NOMO-1 treated with dmso at 0.1 percent for 144 hours (cell line): ENCODE data around the gene GNG13.
"Not testable (repeated sequence)": the region's sequence is repeated elsewhere in the genome, so short reads cannot be mapped to it uniquely, and the experiment has no call there.

Experiments
- DNase-seq: peaks from one replicate; lab custom pipeline; 2025; ENCODE audit not compliant: unreplicated experiment; lab: John Stamatoyannopoulos, UW

Gene GNG13

DNA sequence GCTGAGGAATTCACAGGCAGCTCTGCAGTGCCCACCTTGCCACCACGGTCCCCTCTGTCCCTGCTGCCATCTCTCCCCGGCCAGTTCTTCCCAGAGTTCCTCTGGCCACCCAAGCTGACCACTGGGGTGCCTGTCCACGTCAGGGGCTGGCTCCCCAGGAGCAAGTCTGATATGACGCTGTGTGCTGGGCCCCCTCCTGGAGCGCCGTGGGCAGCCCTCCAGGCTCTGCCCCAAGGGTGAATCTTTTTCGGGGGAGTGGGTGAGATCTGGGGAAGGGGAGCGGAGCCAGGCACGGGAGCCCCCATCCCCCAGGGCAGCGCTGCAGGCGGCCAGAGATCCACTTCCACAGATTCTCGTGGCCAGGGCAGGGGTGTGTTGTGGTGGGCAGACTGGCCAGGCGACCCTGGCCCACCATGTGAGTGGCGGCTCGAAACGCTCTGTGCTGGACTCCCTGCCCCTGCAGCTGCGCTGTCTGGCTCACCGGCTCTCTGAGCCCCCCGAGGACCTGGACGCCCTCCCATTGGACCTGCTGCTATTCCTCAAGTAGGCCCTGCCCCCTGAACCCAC, 36.3 kb downstream of the GNG13 start:
- no peak for DNase-seq

DNA sequence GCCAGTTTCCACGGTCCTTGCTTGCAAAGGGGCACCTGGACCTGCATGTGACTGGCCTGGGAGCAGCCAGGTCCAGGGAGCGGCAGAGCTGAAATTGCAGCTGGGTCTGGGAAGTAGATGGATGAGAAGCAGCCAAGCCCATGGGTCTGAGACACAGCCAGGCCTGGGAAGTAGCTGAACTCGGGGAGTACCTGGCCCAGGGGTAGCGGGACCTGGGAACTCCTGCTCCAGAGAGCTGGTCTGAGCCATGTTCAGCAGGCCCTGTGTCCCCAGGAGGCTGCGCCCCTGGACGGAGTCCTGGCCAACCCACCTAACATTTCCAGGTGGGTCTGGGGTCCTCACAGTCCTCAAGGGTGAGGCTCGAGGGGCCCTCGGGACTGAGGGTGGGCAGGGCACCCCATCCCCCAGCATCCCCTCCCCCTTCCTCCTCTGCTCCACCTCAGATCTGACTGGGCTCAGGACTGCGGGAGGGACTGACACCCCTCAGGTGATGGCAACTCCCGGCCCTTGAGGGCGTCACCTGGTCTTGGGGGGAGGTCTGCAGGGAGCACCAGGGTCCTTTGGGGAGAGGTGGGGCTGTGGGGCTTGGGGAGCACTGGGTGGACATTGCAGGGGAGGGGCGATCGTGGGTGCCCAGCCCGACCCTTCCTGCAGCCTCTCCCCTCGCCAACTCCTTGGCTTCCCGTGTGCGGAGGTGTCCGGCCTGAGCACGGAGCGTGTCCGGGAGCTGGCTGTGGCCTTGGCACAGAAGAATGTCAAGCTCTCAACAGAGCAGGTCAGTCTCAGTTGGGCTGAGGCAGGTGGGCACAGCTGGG, 37.0 kb downstream of the GNG13 start:
- DNase-seq, result no peak

DNA sequence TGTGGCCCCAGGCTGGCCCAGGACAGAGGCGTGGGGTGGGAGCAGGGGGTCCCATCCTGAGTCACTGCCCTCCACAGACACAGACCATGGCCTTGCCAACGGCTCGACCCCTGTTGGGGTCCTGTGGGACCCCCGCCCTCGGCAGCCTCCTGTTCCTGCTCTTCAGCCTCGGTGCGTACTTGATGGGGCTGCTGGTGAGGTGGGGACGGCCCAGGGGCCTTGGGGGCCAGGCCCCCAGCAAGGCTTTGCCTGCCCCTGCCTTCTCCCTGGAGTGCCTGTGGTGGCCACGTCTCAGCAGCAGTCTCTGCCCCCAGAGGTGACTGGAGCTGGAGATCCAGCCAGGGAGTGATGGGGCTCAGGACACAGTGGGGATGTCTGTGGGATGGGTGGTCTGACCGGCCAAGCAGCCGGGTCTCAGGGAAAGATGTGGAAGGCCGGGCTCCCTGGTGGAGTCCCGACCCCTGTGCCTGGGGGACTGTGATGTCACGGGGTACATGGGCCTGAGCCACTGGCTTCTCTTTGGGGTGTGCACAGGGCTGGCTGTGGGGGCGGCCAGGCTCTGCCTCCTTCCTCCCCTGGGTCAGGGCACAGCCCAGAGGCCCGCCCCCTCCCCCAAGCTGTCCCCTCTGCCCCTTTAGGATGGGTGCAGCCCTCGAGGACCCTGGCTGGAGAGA, 37.8 kb downstream of the GNG13 start:
- DNase-seq, result no peak

GRCh38 chr16:761625-762513, 38.7 kb downstream of the GNG13 start:
- DNase-seq, result no peak

- DNase-seq, result peak; percentile 86
These were observed 39.8 kb downstream of the GNG13 start, which contains the start of gene MSLN for GRCh38 chr16:760545-761343. TSS of gene MSLN (plus strand) at chr16:760734. CDS start at chr16:762681, 1,947 bp downstream.

DNA sequence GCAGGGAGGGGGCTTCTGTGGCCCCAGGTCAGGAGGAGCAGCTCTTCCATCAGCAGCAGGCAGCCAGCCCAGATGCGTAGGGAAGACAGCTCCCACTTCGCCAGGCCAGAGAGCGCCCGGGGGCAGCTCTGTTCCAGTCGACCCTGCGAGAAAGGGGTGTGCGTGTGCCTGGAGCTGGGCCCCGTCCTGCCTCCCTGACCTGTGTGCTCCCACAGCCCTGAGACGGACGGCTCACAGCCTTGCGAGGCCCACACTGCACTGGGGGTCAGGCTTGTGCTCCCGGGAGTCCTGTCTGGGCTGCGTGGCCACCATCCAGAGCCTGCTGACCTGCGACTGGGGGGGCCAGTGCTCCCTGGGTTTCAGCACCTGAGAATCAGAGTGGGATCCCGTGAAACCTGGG, 40.5 kb downstream of the GNG13 start:
- no peak for DNase-seq

- no peak for DNase-seq
These were observed 41.2 kb downstream of the GNG13 start for GRCh38 chr16:759110-759910.

- no peak for DNase-seq
These were observed 44.1 kb downstream of the GNG13 start for GRCh38 chr16:756428-756827.

GRCh38 chr16:754656-755055, 45.9 kb downstream of the GNG13 start:
- DNase-seq, result peak; percentile 44

- DNase-seq, result not testable (repeated sequence)
These were observed 46.4 kb downstream of the GNG13 start for GRCh38 chr16:754121-754607.

DNA sequence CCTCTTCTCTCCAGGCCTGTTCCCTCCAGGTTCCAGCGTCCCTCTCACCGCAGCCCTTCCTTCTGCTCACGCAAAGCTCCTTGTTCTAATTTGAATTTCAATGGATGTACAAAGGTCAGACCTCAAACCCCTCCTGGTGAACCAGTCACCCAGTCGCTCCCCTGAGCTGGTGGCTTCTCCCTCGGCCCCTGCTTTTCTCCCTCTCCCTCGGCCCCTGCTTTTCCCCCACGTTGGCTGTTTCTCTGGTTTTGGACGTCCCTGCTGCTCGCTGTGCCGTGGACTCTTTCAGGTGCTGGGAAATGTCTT, 48.6 kb downstream of the GNG13 start:
- DNase-seq, result no peak

DNA sequence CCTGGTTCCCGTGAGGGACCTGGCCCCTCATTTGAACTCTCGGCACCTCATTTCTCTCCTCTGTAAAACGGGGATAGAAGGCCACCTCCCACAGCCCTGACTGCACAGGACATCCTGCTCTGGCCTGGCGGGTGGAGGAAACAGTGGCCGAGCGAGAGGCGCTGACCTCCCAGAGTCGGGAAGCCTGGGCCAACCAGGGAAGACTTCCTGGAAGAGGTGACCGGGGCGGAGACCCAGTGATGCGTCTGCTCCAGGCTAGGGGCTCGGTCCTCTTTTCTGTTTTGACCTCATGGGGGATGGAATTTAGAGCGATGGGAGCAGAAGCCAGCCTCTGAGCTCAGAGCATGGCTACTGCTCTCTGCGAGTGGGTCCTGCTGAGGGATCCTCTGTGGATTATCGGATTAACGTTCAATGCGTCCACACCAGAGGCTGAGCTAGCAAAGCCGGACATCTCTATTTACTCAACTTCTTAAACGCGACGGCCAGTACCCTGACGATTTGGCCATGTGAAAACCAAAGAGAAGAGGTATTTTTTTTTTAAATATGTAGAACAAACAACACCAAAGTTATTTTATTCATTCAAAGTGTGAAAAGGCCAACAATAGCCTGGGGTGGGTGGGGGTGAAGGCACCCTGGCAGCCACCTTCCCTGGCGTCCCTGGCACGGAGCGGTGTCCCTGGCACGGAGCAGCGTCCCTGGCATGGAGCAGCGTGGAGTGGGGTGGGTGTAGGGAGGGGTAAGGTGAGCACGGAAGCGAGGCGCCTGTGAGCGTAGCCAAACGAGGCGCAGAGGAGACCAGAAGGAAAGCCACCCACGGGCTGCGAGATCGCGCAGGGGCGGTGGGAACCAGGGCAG, 49.2 kb downstream of the GNG13 start:
- DNase-seq, result no peak

DNA sequence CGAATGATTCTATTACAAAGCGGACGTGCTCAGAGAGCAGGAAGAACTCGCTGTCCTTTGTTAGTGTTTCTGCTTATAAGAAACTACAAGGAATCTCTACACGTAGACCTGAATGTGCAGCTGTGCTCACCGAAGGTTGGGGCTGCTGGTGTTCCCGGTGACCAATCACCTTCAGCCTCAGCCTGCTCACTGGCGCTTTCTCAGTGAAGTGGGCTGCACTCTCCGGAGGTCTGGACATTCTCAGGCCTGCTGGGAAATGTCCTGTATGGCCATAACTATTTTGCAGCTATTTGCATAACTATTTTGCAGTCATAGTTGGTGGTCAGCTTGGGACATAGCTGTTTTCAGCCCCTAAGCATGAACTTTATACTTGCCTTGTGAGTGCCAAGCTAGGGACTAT, 50.0 kb downstream of the GNG13 start:
- no peak for DNase-seq

DNA sequence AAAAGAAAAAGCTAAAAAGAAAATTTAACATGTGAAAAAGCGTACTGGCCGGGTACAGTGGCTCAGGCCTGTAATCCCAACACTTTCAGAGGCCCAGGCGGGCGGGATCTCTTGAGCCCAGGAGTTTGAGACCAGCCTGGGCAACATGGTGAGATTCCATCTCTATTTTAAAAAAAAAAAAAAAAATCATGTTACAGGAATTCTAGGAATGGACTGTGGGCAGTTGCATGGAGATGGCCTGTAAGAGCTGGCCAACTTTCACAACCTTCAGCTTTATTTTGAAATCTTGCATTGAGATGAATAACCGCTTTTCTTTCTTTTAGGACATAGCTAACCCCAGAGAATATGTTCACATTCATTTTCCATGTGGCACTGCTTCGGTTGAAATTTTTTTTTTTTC, 51.5 kb downstream of the GNG13 start:
- no peak for DNase-seq
